ENCODE results near the gene PPP2R3B.

The PPP2R3B gene

GRCh38 chrX:429266-429825 lies 42.6 kb upstream of the PPP2R3B start:
- TF ChIP-seq CTCF (IDR thresholded peaks at IDR 0.05; ENCODE audit: low read depth, low read length, poor library complexity, severe bottlenecking) (no peak), EZH2phosphoT487 (IDR thresholded peaks at IDR 0.05; ENCODE audit: borderline replicate concordance, low read length) (no peak)
- H3K4me2 ChIP-seq (ENCODE audit: low read length) = no peak overlapping the region
- H3F3A ChIP-seq (ENCODE audit: control insufficient read depth, insufficient read depth) = no peaks in the 10 kb centered on the region
- H3K4me1 ChIP-seq (ENCODE audit: control insufficient read depth, low read length) = no peaks in the 10 kb centered on the region
- no peaks in the 10 kb centered on the region for H3K27me3 ChIP-seq (ENCODE audit: control insufficient read depth, low read length)
- H3K79me2 ChIP-seq (ENCODE audit: control insufficient read depth, low read length) = no peaks in the 10 kb centered on the region
- H4K20me1 ChIP-seq (ENCODE audit: control insufficient read depth, insufficient read depth, low read depth, low read length) = no peaks in the 10 kb centered on the region
- no peak overlapping the region for H3K27ac ChIP-seq (ENCODE audit: low read depth, low read length)
- no peak overlapping the region for H3K4me3 ChIP-seq (ENCODE audit: low read length)
- H3K36me3 ChIP-seq (ENCODE audit: control insufficient read depth, low read length) = no peaks in the 10 kb centered on the region
- no peaks in the 10 kb centered on the region for H3K9me2 ChIP-seq (replicated peaks; ENCODE audit: control insufficient read depth, low read length)
- H3K9me3 ChIP-seq (ENCODE audit: control insufficient read depth, insufficient read depth, low read length) = no peaks in the 10 kb centered on the region

- Histone ChIP-seq H3K4me1 (ENCODE audit: control insufficient read depth, low read length) (no peaks in the 10 kb centered on the region), H4K20me1 (ENCODE audit: control insufficient read depth, insufficient read depth, low read depth, low read length) (no peaks in the 10 kb centered on the region), H3K9me2 (replicated peaks; ENCODE audit: control insufficient read depth, low read length) (no peaks in the 10 kb centered on the region), H3K36me3 (ENCODE audit: control insufficient read depth, low read length) (no peaks in the 10 kb centered on the region), H3K27ac (ENCODE audit: low read depth, low read length) (no peak overlapping the region), H3K79me2 (ENCODE audit: control insufficient read depth, low read length) (no peaks in the 10 kb centered on the region), H3K4me3 (ENCODE audit: low read length) (no peak overlapping the region), H3F3A (ENCODE audit: control insufficient read depth, insufficient read depth) (no peaks in the 10 kb centered on the region), H3K27me3 (ENCODE audit: control insufficient read depth, low read length) (no peaks in the 10 kb centered on the region), H3K4me2 (ENCODE audit: low read length) (no peak overlapping the region), H3K9me3 (ENCODE audit: control insufficient read depth, insufficient read depth, low read length) (no peaks in the 10 kb centered on the region)
- TF ChIP-seq EZH2phosphoT487 (IDR thresholded peaks at IDR 0.05; ENCODE audit: borderline replicate concordance, low read length) (no peak), CTCF (IDR thresholded peaks at IDR 0.05; ENCODE audit: low read depth, low read length, poor library complexity, severe bottlenecking) (no peak)
Measured at GRCh38 chrX:427812-428725, 41.4 kb upstream of the PPP2R3B start.

- Histone ChIP-seq H3K4me1 (ENCODE audit: control insufficient read depth, low read length) (no peaks in the 10 kb centered on the region), H3K36me3 (ENCODE audit: control insufficient read depth, low read length) (no peaks in the 10 kb centered on the region), H3K27me3 (ENCODE audit: control insufficient read depth, low read length) (no peaks in the 10 kb centered on the region), H3K4me2 (ENCODE audit: low read length) (no peak overlapping the region), H3K9me2 (replicated peaks; ENCODE audit: control insufficient read depth, low read length) (no peaks in the 10 kb centered on the region), H3K4me3 (ENCODE audit: low read length) (no peak overlapping the region), H3K79me2 (ENCODE audit: control insufficient read depth, low read length) (no peaks in the 10 kb centered on the region), H3K9me3 (ENCODE audit: control insufficient read depth, insufficient read depth, low read length) (no peaks in the 10 kb centered on the region), H3K27ac (ENCODE audit: low read depth, low read length) (no peak overlapping the region), H3F3A (ENCODE audit: control insufficient read depth, insufficient read depth) (no peaks in the 10 kb centered on the region), H4K20me1 (ENCODE audit: control insufficient read depth, insufficient read depth, low read depth, low read length) (no peaks in the 10 kb centered on the region)
- no peak for TF ChIP-seq CTCF (IDR thresholded peaks at IDR 0.05; ENCODE audit: low read depth, low read length, poor library complexity, severe bottlenecking)
- TF ChIP-seq EZH2phosphoT487 (IDR thresholded peaks at IDR 0.05; ENCODE audit: borderline replicate concordance, low read length) = no peak
Measured at GRCh38 chrX:426881-427280, 40.2 kb upstream of the PPP2R3B start.

All from DOHH2 (cell line).